Measurements from ENCODE around the gene OTOG.

Gene OTOG

GRCh38 chr11:17645190-17645970 is 98.3 kb downstream of the OTOG start:
- Histone ChIP-seq H3K27ac (ENCODE audit: low read depth, low read length) (no peak overlapping the region), H3K9me3 (ENCODE audit: control insufficient read depth, insufficient read depth, low read depth, low read length) (no peaks in the 10 kb centered on the region), H3K4me3 (ENCODE audit: low read depth, low read length) (no peak overlapping the region), H3K36me3 (ENCODE audit: control insufficient read depth, insufficient read depth, low read length) (no peaks in the 10 kb centered on the region), H3K27me3 (ENCODE audit: control insufficient read depth, insufficient read depth, low read length) (peaks cover 19% of the 10 kb centered on the region; the same call in 1 of the 2 replicates), H3K9ac (ENCODE audit: low read length) (no peak overlapping the region), H3K4me1 (ENCODE audit: control insufficient read depth, insufficient read depth, low read length) (peaks cover 10% of the 10 kb centered on the region)

GRCh38 chr11:17646451-17647145 is 99.5 kb downstream of the OTOG start:
- Histone ChIP-seq H3K27ac (ENCODE audit: low read depth, low read length) (no peak overlapping the region), H3K36me3 (ENCODE audit: control insufficient read depth, insufficient read depth, low read length) (no peaks in the 10 kb centered on the region), H3K27me3 (ENCODE audit: control insufficient read depth, insufficient read depth, low read length) (peaks cover 31% of the 10 kb centered on the region), H3K4me3 (ENCODE audit: low read depth, low read length) (no peak overlapping the region), H3K9me3 (ENCODE audit: control insufficient read depth, insufficient read depth, low read depth, low read length) (no peaks in the 10 kb centered on the region), H3K4me1 (ENCODE audit: control insufficient read depth, insufficient read depth, low read length) (peaks cover 10% of the 10 kb centered on the region), H3K9ac (ENCODE audit: low read length) (no peak overlapping the region)

- H3K9ac ChIP-seq (ENCODE audit: low read length): no peak overlapping the region
- peaks cover 10% of the 10 kb centered on the region for H3K4me1 ChIP-seq (ENCODE audit: control insufficient read depth, insufficient read depth, low read length)
- H3K27ac ChIP-seq (ENCODE audit: low read depth, low read length): no peak overlapping the region
- H3K4me3 ChIP-seq (ENCODE audit: low read depth, low read length): no peak overlapping the region
- no peaks in the 10 kb centered on the region for H3K36me3 ChIP-seq (ENCODE audit: control insufficient read depth, insufficient read depth, low read length)
- no peaks in the 10 kb centered on the region for H3K9me3 ChIP-seq (ENCODE audit: control insufficient read depth, insufficient read depth, low read depth, low read length)
- peaks cover 46% of the 10 kb centered on the region for H3K27me3 ChIP-seq (ENCODE audit: control insufficient read depth, insufficient read depth, low read length)
These were observed 101.5 kb downstream of the OTOG start for GRCh38 chr11:17648528-17648927.

- no peak overlapping the region for H3K4me3 ChIP-seq (ENCODE audit: low read depth, low read length)
- no peaks in the 10 kb centered on the region for H3K9me3 ChIP-seq (ENCODE audit: control insufficient read depth, insufficient read depth, low read depth, low read length)
- no peak overlapping the region for H3K27ac ChIP-seq (ENCODE audit: low read depth, low read length)
- H3K36me3 ChIP-seq (ENCODE audit: control insufficient read depth, insufficient read depth, low read length): no peaks in the 10 kb centered on the region
- H3K27me3 ChIP-seq (ENCODE audit: control insufficient read depth, insufficient read depth, low read length): peaks cover 46% of the 10 kb centered on the region
- peaks cover 10% of the 10 kb centered on the region for H3K4me1 ChIP-seq (ENCODE audit: control insufficient read depth, insufficient read depth, low read length)
- no peak overlapping the region for H3K9ac ChIP-seq (ENCODE audit: low read length)
These were observed 102.2 kb downstream of the OTOG start for GRCh38 chr11:17649261-17649660.

- no peak overlapping the region for H3K4me3 ChIP-seq (ENCODE audit: low read depth, low read length)
- H3K9ac ChIP-seq (ENCODE audit: low read length): no peak overlapping the region
- H3K27ac ChIP-seq (ENCODE audit: low read depth, low read length): no peak overlapping the region
- H3K4me1 ChIP-seq (ENCODE audit: control insufficient read depth, insufficient read depth, low read length): peaks cover 10% of the 10 kb centered on the region
- peaks cover 46% of the 10 kb centered on the region for H3K27me3 ChIP-seq (ENCODE audit: control insufficient read depth, insufficient read depth, low read length)
- no peaks in the 10 kb centered on the region for H3K36me3 ChIP-seq (ENCODE audit: control insufficient read depth, insufficient read depth, low read length)
- no peaks in the 10 kb centered on the region for H3K9me3 ChIP-seq (ENCODE audit: control insufficient read depth, insufficient read depth, low read depth, low read length)
These were observed 102.6 kb downstream of the OTOG start for GRCh38 chr11:17649696-17650095.

GRCh38 chr11:17650127-17650911 is 103.3 kb downstream of the OTOG start:
- no peak overlapping the region for H3K4me3 ChIP-seq (ENCODE audit: low read depth, low read length)
- peaks cover 3% of the 10 kb centered on the region; the same call in 1 of the 2 replicates for H3K9me3 ChIP-seq (ENCODE audit: control insufficient read depth, insufficient read depth, low read depth, low read length)
- H3K4me1 ChIP-seq (ENCODE audit: control insufficient read depth, insufficient read depth, low read length): peaks cover 10% of the 10 kb centered on the region
- no peaks in the 10 kb centered on the region for H3K36me3 ChIP-seq (ENCODE audit: control insufficient read depth, insufficient read depth, low read length)
- peaks cover 46% of the 10 kb centered on the region for H3K27me3 ChIP-seq (ENCODE audit: control insufficient read depth, insufficient read depth, low read length)
- no peak overlapping the region for H3K27ac ChIP-seq (ENCODE audit: low read depth, low read length)
- no peak overlapping the region for H3K9ac ChIP-seq (ENCODE audit: low read length)

GRCh38 chr11:17651061-17651460 is 104.0 kb downstream of the OTOG start:
- H3K9ac ChIP-seq (ENCODE audit: low read length): no peak overlapping the region
- H3K4me1 ChIP-seq (ENCODE audit: control insufficient read depth, insufficient read depth, low read length): peaks cover 10% of the 10 kb centered on the region
- no peak overlapping the region for H3K27ac ChIP-seq (ENCODE audit: low read depth, low read length)
- peaks cover 46% of the 10 kb centered on the region for H3K27me3 ChIP-seq (ENCODE audit: control insufficient read depth, insufficient read depth, low read length)
- H3K4me3 ChIP-seq (ENCODE audit: low read depth, low read length): no peak overlapping the region
- H3K9me3 ChIP-seq (ENCODE audit: control insufficient read depth, insufficient read depth, low read depth, low read length): peaks cover 3% of the 10 kb centered on the region
- H3K36me3 ChIP-seq (ENCODE audit: control insufficient read depth, insufficient read depth, low read length): no peaks in the 10 kb centered on the region

GRCh38 chr11:17651681-17652080 is 104.6 kb downstream of the OTOG start:
- H3K4me1 ChIP-seq (ENCODE audit: control insufficient read depth, insufficient read depth, low read length): peaks cover 6% of the 10 kb centered on the region
- no peak overlapping the region for H3K9ac ChIP-seq (ENCODE audit: low read length)
- peaks cover 3% of the 10 kb centered on the region for H3K9me3 ChIP-seq (ENCODE audit: control insufficient read depth, insufficient read depth, low read depth, low read length)
- H3K27ac ChIP-seq (ENCODE audit: low read depth, low read length): no peak overlapping the region
- H3K36me3 ChIP-seq (ENCODE audit: control insufficient read depth, insufficient read depth, low read length): no peaks in the 10 kb centered on the region
- no peak overlapping the region for H3K4me3 ChIP-seq (ENCODE audit: low read depth, low read length)
- peaks cover 46% of the 10 kb centered on the region for H3K27me3 ChIP-seq (ENCODE audit: control insufficient read depth, insufficient read depth, low read length)

GRCh38 chr11:17652556-17652955 is 105.5 kb downstream of the OTOG start:
- H3K9ac ChIP-seq (ENCODE audit: low read length): no peak overlapping the region
- peaks cover 46% of the 10 kb centered on the region for H3K27me3 ChIP-seq (ENCODE audit: control insufficient read depth, insufficient read depth, low read length)
- peaks cover 4% of the 10 kb centered on the region; the same call in 1 of the 2 replicates for H3K4me1 ChIP-seq (ENCODE audit: control insufficient read depth, insufficient read depth, low read length)
- H3K4me3 ChIP-seq (ENCODE audit: low read depth, low read length): no peak overlapping the region
- peaks cover 3% of the 10 kb centered on the region for H3K9me3 ChIP-seq (ENCODE audit: control insufficient read depth, insufficient read depth, low read depth, low read length)
- no peaks in the 10 kb centered on the region for H3K36me3 ChIP-seq (ENCODE audit: control insufficient read depth, insufficient read depth, low read length)
- H3K27ac ChIP-seq (ENCODE audit: low read depth, low read length): no peak overlapping the region

- Histone ChIP-seq H3K9ac (ENCODE audit: low read length) (no peak overlapping the region), H3K27ac (ENCODE audit: low read depth, low read length) (no peak overlapping the region), H3K36me3 (ENCODE audit: control insufficient read depth, insufficient read depth, low read length) (no peaks in the 10 kb centered on the region), H3K4me1 (ENCODE audit: control insufficient read depth, insufficient read depth, low read length) (peaks cover 4% of the 10 kb centered on the region; the same call in 1 of the 2 replicates), H3K27me3 (ENCODE audit: control insufficient read depth, insufficient read depth, low read length) (peaks cover 43% of the 10 kb centered on the region), H3K9me3 (ENCODE audit: control insufficient read depth, insufficient read depth, low read depth, low read length) (peaks cover 3% of the 10 kb centered on the region), H3K4me3 (ENCODE audit: low read depth, low read length) (no peak overlapping the region)
These were observed 106.6 kb downstream of the OTOG start for GRCh38 chr11:17653611-17654010.

GRCh38 chr11:17655682-17656081 is 108.6 kb downstream of the OTOG start:
- Histone ChIP-seq H3K4me1 (ENCODE audit: control insufficient read depth, insufficient read depth, low read length) (no peaks in the 10 kb centered on the region), H3K27me3 (ENCODE audit: control insufficient read depth, insufficient read depth, low read length) (peaks cover 24% of the 10 kb centered on the region), H3K36me3 (ENCODE audit: control insufficient read depth, insufficient read depth, low read length) (no peaks in the 10 kb centered on the region), H3K9me3 (ENCODE audit: control insufficient read depth, insufficient read depth, low read depth, low read length) (peaks cover 3% of the 10 kb centered on the region), H3K4me3 (ENCODE audit: low read depth, low read length) (no peak overlapping the region), H3K9ac (ENCODE audit: low read length) (no peak overlapping the region), H3K27ac (ENCODE audit: low read depth, low read length) (no peak overlapping the region)
